Superior temporal gyrus (tissue), 1 donor: ENCODE data around the gene ENPP7.

Experiments used
- DNase-seq: peaks from one replicate; pipeline ENCODE4 v3.0.0-alpha.2; 2016; ENCODE audit errors: extremely low spot score

The ENPP7 gene

GRCh38 chr17:79732804-79733691, 2.3 kb downstream of the ENPP7 start:
- no peak for DNase-seq

- DNase-seq: no peak
Measured at GRCh38 chr17:79733692-79734070, 2.9 kb downstream of the ENPP7 start.

GRCh38 chr17:79735096-79735495, 4.4 kb downstream of the ENPP7 start:
- no peak for DNase-seq

GRCh38 chr17:79737046-79737921, 6.5 kb downstream of the ENPP7 start:
- DNase-seq: no peak

GRCh38 chr17:79737922-79738578, 7.3 kb downstream of the ENPP7 start:
- no peak for DNase-seq

GRCh38 chr17:79738643-79739042, 7.9 kb downstream of the ENPP7 start:
- DNase-seq: no peak

- DNase-seq: no peak
Measured at GRCh38 chr17:79739148-79740062, 8.7 kb downstream of the ENPP7 start.

- no peak for DNase-seq
Measured at GRCh38 chr17:79740413-79740812, 9.7 kb downstream of the ENPP7 start.

- DNase-seq: no peak
Measured at GRCh38 chr17:79741401-79741750, 10.6 kb downstream of the ENPP7 start.

GRCh38 chr17:79741751-79742588, 11.2 kb downstream of the ENPP7 start:
- peak; percentile 68 for DNase-seq

GRCh38 chr17:79742589-79742918, 11.8 kb downstream of the ENPP7 start:
- DNase-seq: no peak

GRCh38 chr17:79742951-79743476, 12.3 kb downstream of the ENPP7 start:
- no peak for DNase-seq

GRCh38 chr17:79743614-79744013, 12.9 kb downstream of the ENPP7 start:
- no peak for DNase-seq

- no peak for DNase-seq
Measured at GRCh38 chr17:79745641-79746105, 14.9 kb downstream of the ENPP7 start.

GRCh38 chr17:79746889-79747507, 16.3 kb downstream of the ENPP7 start:
- DNase-seq: no peak

GRCh38 chr17:79747508-79748294, 17.0 kb downstream of the ENPP7 start:
- no peak for DNase-seq

GRCh38 chr17:79748295-79749099, 17.8 kb downstream of the ENPP7 start:
- no peak for DNase-seq
